GM19238 (cell line): ENCODE data around the gene FLT1.
A peak's percentile ranks its signal among the peaks of the same experiment; 100 is the strongest.

ENCODE experiments used
- DNase-seq: peaks from one replicate; pipeline ENCODE4 v3.0.0; 2011; ENCODE audit warnings: low spot score; ENCODE audit not compliant: insufficient read length

FLT1 gene

GRCh38 chr13:28432816-28433560 is 61.9 kb downstream of the FLT1 start:
- DNase-seq: no peak

GRCh38 chr13:28429685-28430290 is 65.1 kb downstream of the FLT1 start:
- DNase-seq: peak; percentile 28

- DNase-seq: no peak
These were observed 65.8 kb downstream of the FLT1 start for GRCh38 chr13:28429096-28429495.

GRCh38 chr13:28426381-28426780 is 68.5 kb downstream of the FLT1 start:
- no peak for DNase-seq

GRCh38 chr13:28425793-28426192 is 69.1 kb downstream of the FLT1 start:
- no peak for DNase-seq

GRCh38 chr13:28424541-28424940 is 70.4 kb downstream of the FLT1 start:
- DNase-seq: no peak

- DNase-seq: peak; percentile 22
These were observed 71.9 kb downstream of the FLT1 start for GRCh38 chr13:28423010-28423409.

GRCh38 chr13:28421676-28422410 is 73.1 kb downstream of the FLT1 start:
- DNase-seq: no peak

- no peak for DNase-seq
These were observed 74.2 kb downstream of the FLT1 start for GRCh38 chr13:28420704-28421103.

GRCh38 chr13:28415994-28416421 is 78.9 kb downstream of the FLT1 start:
- no peak for DNase-seq

- DNase-seq: no peak
These were observed 80.9 kb downstream of the FLT1 start for GRCh38 chr13:28413999-28414398.

GRCh38 chr13:28412981-28413380 is 81.9 kb downstream of the FLT1 start:
- DNase-seq: no peak

GRCh38 chr13:28411831-28412353 is 83.0 kb downstream of the FLT1 start:
- DNase-seq: no peak

GRCh38 chr13:28410096-28410495 is 84.8 kb downstream of the FLT1 start:
- DNase-seq: no peak

- no peak for DNase-seq
These were observed 85.3 kb downstream of the FLT1 start for GRCh38 chr13:28409648-28410047.

GRCh38 chr13:28408863-28409262 is 86.1 kb downstream of the FLT1 start:
- no peak for DNase-seq

GRCh38 chr13:28408235-28408848 is 86.6 kb downstream of the FLT1 start:
- no peak for DNase-seq

GRCh38 chr13:28406733-28407266 is 88.1 kb downstream of the FLT1 start:
- no peak for DNase-seq

- DNase-seq: no peak
These were observed 92.9 kb downstream of the FLT1 start for GRCh38 chr13:28402057-28402381.

- DNase-seq: no peak
These were observed 93.4 kb downstream of the FLT1 start for GRCh38 chr13:28401303-28402056.

- no peak for DNase-seq
These were observed 98.9 kb downstream of the FLT1 start for GRCh38 chr13:28396053-28396452.
